Stimulated activated CD4-positive, alpha-beta T cell treated with anti-CD3 and anti-CD28 coated beads, Interleukin-2, amount 100 ng/mL, for 24 hours (primary cell): ENCODE data around the gene FITM1.

ENCODE experiments used
- DNase-seq, 2 donors: peaks; one replicate each; pipeline ENCODE4 v3.0.0-alpha.2; 2020

Gene FITM1

GRCh38 chr14:24130380-24130716 is at the start of gene FITM1:
TSS of gene FITM1 (plus strand) at chr14:24130659. CDS start at chr14:24131564, 905 bp downstream.
- no peak for DNase-seq

GRCh38 chr14:24080888-24081738 is 49.3 kb upstream of the FITM1 start:
- DNase-seq: peak; percentile 73 to 80

- no peak for DNase-seq
Observed at GRCh38 chr14:24081739-24082211, 48.7 kb upstream of the FITM1 start.

GRCh38 chr14:24082411-24083080 is 47.9 kb upstream of the FITM1 start:
- DNase-seq: no peak

GRCh38 chr14:24083462-24083861 is 47.0 kb upstream of the FITM1 start:
- DNase-seq: no peak

- DNase-seq: no peak
Observed at GRCh38 chr14:24084440-24084839, 46.0 kb upstream of the FITM1 start.

- no peak for DNase-seq
Observed at GRCh38 chr14:24085215-24085614, 45.2 kb upstream of the FITM1 start.

GRCh38 chr14:24086193-24086955 is 44.1 kb upstream of the FITM1 start:
- DNase-seq: no peak

- DNase-seq: no peak
Observed at GRCh38 chr14:24087004-24087403, 43.5 kb upstream of the FITM1 start.

- DNase-seq: no peak
Observed at GRCh38 chr14:24088095-24088494, 42.4 kb upstream of the FITM1 start.

GRCh38 chr14:24089890-24090289 is 40.6 kb upstream of the FITM1 start:
- no peak for DNase-seq

- no peak for DNase-seq
Observed at GRCh38 chr14:24092110-24092504, 38.4 kb upstream of the FITM1 start.

- no peak for DNase-seq
Observed at GRCh38 chr14:24092505-24093206, 37.8 kb upstream of the FITM1 start.

- no peak for DNase-seq
Observed at GRCh38 chr14:24093207-24093900, 37.1 kb upstream of the FITM1 start.

- DNase-seq: peak; percentile 89 to 94
Observed at GRCh38 chr14:24093901-24094840, 36.3 kb upstream of the FITM1 start, which contains the start of gene PCK2. TSS of gene PCK2 (plus strand) at chr14:24094311. CDS start at chr14:24094406, 95 bp downstream.

- no peak for DNase-seq
Observed at GRCh38 chr14:24094841-24095270, 35.6 kb upstream of the FITM1 start.

GRCh38 chr14:24095271-24096068 is 35.0 kb upstream of the FITM1 start:
- peak; percentile 67 to 71 for DNase-seq

GRCh38 chr14:24096545-24097181 is 33.8 kb upstream of the FITM1 start:
- DNase-seq: no peak

- DNase-seq: no peak
Observed at GRCh38 chr14:24098229-24098926, 32.1 kb upstream of the FITM1 start.
